ENCODE results near the gene NIBAN1. TPM values are rescaled to one million over a fixed set of nuclear protein-coding genes. Genes with fewer than 3 reads are reported as not detected.
"Not testable (repeated sequence)": the region's sequence is repeated elsewhere in the genome, so short reads cannot be mapped to it uniquely, and the experiment has no call there.

The NIBAN1 gene
- 10 to 100 TPM; 14.4 to 17.2 (median 14.9) TPM for polyA plus RNA-seq (ENCODE audit: insufficient read depth in 1 of 5, insufficient read length in 5 of 5, low replicate concordance in 1 of 5)
- long read RNA-seq, donor 1, full-length matches to known transcripts, result 2 of 2 reads
- long read RNA-seq, donor 1, partial matches to known transcripts, result 0 of 2 reads
- long read RNA-seq, donor 1, other reads (novel, unspliced or antisense), result 0 of 2 reads
- long read RNA-seq, donor 2, result 0 reads
- long read RNA-seq, donor 3, partial matches to known transcripts, result 34 of 49 reads
- long read RNA-seq, donor 3, other reads (novel, unspliced or antisense), result 15 of 49 reads
- long read RNA-seq, donor 4, full-length matches to known transcripts, result 1 of 1 reads
- long read RNA-seq, donor 4, partial matches to known transcripts, result 0 of 1 reads
- long read RNA-seq, donor 4, other reads (novel, unspliced or antisense), result 0 of 1 reads
- long read RNA-seq, donor 5, full-length matches to known transcripts, result 2 of 2 reads
- long read RNA-seq, donor 5, partial matches to known transcripts, result 0 of 2 reads
- long read RNA-seq, donor 5, other reads (novel, unspliced or antisense), result 0 of 2 reads
- long read RNA-seq, donor 6, full-length matches to known transcripts, result 2 of 2 reads
- long read RNA-seq, donor 6, partial matches to known transcripts, result 0 of 2 reads
- long read RNA-seq, donor 6, other reads (novel, unspliced or antisense), result 0 of 2 reads
- long read RNA-seq, donor 7, full-length matches to known transcripts, result 3 of 3 reads
- long read RNA-seq, donor 7, partial matches to known transcripts, result 0 of 3 reads
- long read RNA-seq, donor 7, other reads (novel, unspliced or antisense), result 0 of 3 reads
- long read RNA-seq, donor 8, full-length matches to known transcripts, result 1 of 1 reads
- long read RNA-seq, donor 8, partial matches to known transcripts, result 0 of 1 reads
- long read RNA-seq, donor 8, other reads (novel, unspliced or antisense), result 0 of 1 reads

DNA sequence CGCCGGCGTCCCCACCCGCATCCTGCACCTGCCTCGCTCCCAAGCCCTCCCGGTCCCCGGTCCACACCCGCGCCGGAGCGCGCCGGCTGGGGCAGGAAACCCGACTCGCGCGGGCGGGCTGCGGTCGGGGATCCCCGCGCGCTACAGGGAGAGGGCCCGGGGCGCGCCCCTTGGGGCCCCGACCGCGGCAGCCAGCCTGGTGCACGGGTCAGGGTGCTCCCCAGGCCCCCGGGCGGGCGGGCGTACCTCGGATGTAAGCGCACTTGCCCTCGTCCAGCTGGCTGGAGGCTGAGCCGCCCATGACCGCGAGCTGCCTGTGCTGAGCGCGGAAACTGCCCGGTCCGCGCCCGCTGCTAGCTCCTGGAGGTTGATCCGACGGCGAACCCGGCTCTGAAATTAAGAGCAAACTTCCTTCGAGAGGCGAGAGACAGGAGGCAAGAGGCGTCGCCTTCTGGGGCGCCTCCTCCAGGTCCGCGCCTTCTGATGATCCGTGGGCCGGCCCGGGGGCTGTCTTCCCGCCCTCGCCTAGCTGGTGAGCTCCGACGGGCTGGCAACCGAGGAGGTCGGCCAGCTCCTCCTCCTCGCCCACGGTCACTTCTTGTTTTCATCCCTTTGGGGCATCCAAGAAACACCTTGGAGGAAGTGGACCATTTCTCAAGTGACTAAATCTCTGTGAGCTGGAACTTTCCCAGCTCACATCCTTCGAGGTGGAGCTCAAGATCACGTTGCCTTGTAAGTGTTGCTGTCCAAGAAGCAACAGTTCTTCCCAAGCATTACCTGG is at the start of gene NIBAN1:
Gene NIBAN1 (minus strand): TSS at position 453 of the 781 bp plus-strand sequence. CDS start 152 bp downstream, at position 301.
- no peak for DNase-seq

- no peak for DNase-seq
Measured at GRCh38 chr1:185017966-185018365, 43.7 kb upstream of the NIBAN1 start.

GRCh38 chr1:185017338-185017737 is 43.0 kb upstream of the NIBAN1 start:
- DNase-seq, result no peak

- no peak for DNase-seq
Measured at GRCh38 chr1:185016880-185017279, 42.6 kb upstream of the NIBAN1 start.

- DNase-seq, result no peak
Measured at GRCh38 chr1:185015631-185016030, 41.3 kb upstream of the NIBAN1 start.

- no peak for DNase-seq
Measured at GRCh38 chr1:185014941-185015340, 40.6 kb upstream of the NIBAN1 start.

- DNase-seq, result no peak
Measured at GRCh38 chr1:185010361-185010760, 36.1 kb upstream of the NIBAN1 start.

- DNase-seq, result no peak
Measured at GRCh38 chr1:185008838-185009237, 34.5 kb upstream of the NIBAN1 start.

DNA sequence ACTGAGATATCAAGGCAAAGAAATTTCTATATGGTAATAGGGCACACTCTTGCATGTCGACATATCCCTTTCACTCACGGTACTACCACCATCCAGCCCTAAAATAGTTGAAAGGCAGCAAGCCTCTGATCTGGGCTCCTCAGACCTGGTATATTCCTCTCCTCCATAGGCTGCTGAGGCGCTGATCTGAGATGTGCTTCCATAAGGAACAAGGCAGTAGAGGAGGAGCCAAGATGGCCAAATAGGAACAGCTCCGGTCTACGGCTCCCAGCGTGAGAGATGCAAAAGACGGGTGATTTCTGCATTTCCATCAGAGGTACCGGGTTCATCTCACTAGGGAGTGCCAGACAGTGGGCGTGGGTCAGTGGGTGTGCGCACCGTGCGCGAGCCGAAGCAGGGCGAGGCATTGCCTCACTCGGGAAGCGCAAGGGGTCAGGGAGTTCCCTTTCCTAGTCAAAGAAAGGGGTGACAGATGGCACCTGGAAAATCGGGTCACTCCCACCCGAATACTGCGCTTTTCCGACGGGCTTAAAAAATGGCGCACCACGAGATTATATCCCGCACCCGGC is 27.1 kb upstream of the NIBAN1 start:
- not testable (repeated sequence) for DNase-seq

- not testable (repeated sequence) for DNase-seq
Measured at GRCh38 chr1:184999974-185000373, 25.7 kb upstream of the NIBAN1 start.

DNA sequence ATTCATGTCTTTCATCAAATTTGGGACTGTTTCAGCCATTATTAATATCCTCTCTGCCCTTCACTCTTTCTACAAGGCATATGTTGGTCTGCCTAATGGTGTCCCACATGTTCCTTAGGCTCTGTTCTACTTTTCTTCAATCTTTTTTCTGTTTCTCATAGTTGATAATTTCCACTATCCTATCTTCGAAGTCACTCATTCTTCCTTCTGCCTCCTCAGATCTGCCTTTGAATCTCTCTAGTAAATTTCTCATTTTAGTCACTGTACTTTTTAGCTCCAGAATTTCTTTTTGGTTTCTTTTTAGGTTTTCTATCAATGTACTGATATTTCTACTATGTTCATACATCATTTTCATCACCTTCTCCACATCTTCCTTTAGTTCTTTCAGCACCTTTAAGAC is 20.0 kb upstream of the NIBAN1 start:
- no peak for DNase-seq

GRCh38 chr1:184992271-184992670 is 18.0 kb upstream of the NIBAN1 start:
- no peak for DNase-seq

DNA sequence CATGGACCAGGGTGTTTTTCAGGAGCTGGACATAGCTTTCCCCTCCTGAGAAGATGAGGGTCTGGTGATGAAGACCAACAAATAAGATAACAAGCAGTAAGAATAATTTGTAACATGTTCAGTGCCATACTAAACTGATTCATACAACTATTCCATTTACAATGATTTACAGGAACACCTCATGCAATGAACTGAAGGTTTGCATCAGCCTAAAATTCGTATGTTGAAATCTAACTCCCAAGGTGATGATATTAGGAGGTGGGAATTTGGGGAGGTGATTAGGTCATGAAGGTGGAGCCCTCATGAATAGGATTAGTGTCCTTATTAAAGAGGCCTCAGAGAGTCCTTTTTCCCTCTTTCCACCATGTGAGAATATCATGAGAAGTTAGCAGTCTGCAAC is 15.9 kb upstream of the NIBAN1 start:
- DNase-seq, result no peak

DNA sequence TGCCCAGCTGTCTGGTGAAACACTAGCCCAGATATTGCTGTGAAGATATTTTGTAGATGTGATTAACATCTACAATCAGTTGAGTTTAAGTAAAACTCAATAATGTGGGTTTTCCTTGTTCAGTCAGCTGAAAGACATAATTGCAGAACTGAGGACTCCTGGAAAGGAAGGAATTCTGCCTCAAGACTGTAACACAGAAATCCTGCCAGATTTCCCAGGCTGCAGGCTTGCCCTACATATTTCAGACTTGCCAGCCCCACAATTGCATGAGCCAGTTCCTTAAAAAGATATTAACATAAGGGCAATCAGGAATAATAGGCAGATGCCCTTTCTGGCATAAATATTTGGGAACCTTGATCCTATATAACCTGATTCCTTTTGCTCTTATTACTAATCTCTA is 14.2 kb upstream of the NIBAN1 start:
- DNase-seq, result no peak

DNA sequence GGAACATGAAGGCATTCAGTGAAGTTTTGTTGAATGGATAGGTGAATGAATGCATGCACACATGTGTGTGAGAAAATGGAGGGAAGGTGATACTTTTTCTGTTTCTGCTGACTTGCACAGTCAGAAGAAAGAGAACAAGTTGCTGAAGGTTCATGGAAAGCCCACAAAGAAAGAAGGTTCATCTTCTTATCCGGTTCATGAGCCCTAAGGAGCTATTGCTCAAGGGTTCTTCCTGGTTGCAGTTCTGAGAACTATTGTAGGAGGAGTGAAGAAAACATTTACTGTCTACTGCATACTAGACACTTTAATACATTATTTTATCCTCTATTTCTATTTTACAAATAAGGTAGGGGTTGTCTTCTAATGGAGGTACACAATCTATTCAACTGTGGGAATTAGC is 13.4 kb upstream of the NIBAN1 start:
- DNase-seq, result no peak

DNA sequence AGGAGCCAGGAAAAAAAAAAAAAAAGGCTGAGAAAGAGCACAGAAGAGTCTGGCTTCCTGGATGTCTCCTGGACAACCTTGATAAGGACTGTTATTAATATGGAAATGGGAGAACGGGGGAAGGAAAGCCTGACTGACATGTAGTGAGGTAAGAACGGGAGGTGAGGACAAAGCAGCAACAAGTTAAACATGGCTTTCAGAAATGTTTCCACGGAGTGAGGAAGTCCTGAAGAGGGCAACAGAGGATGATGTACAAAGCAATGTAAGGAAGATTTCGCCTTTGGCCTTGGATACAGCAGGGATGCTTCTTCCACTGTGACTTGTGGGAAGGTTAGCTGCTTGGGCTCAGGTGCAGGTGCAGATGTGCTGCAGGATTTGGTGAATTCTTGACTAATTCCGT is 11.9 kb upstream of the NIBAN1 start:
- DNase-seq, result no peak

GRCh38 chr1:184982002-184982954 is 8.0 kb upstream of the NIBAN1 start:
- no peak for DNase-seq

- DNase-seq, result no peak
Measured at GRCh38 chr1:184980726-184981125, 6.4 kb upstream of the NIBAN1 start.

GRCh38 chr1:184975208-184975870 is 1.0 kb upstream of the NIBAN1 start:
- DNase-seq, result no peak

DNA sequence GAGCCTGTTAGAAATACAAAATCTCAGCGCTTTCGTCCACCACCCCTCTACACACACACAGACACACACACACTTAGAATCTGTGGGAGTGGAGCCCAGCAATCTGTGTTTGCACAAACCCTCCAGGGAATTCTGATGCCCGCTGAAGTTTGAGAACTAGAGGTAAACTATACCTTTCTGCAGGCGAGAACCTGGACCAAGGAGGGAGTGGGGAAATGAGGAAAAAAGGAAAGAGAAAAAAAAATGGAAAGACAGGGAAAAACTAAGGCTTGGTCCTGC is 468 bp upstream of the NIBAN1 start:
- no peak for DNase-seq
